ENCODE data around the gene RUNX2.

The RUNX2 gene

DNA sequence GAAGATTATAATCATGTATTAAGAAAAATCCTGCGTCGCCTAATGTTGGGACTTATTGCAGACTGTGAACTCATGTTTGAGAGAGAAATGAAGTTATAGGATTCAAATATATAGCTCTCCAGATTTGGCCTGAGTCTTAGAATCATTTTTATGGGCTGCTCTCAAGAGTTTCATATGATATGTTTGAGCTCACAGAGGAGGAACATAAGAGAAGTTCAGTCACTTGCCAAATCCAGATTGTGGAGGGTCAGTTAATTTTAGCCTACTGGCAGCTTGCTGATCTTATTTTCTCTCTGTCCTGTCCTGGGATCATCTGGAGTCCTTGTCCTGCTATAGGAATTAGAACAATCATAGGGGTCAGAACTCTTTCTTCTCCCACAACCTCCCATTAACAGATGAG is 235.7 kb downstream of the RUNX2 start:
- no peak for DNase-seq

- no peak for DNase-seq
These were observed 238.8 kb downstream of the RUNX2 start for GRCh38 chr6:45566882-45567281.

DNA sequence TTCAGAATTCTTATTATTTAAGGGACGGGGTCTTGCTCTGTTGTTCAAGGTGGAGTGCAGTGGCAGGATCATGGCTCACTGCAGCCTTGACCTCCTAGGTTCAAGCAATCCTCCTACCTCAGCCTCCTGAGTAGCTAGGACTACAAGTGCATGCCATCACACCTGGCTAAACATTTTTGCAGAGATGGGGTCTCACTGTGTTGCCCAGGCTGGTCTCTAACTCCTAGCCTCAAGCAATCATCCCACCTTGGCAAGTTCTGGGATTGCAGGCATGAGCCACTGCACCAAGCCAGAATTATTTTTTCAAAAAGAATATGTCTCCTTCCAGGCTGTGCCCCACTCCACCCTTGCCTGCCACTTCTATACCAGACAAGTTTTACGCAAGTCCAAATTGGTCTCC is 239.7 kb downstream of the RUNX2 start:
- DNase-seq: no peak

- DNase-seq: no peak
These were observed 240.5 kb downstream of the RUNX2 start for GRCh38 chr6:45568626-45569025.

- no peak for DNase-seq
These were observed 241.2 kb downstream of the RUNX2 start for GRCh38 chr6:45569210-45569945.

DNA sequence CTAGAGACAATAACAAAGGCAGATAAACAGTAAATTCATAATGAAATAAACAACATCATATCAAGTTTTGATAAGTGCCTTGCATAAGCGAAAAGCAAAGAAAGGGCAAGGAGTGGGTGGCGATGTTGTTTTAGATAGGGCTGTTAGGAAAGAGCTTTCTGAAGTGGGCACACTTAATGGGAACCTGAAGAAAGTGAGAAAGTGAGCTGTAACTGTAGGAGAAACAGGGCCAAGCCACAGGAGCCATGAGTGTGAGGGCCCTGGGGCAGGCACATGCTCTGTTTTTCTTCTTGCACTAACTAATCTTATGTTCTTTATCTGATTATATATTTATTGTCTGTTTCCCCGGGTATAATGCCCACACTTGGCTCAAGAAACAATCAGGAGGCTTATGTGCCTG is 243.0 kb downstream of the RUNX2 start:
- DNase-seq: no peak

GRCh38 chr6:45572833-45573232 is 244.7 kb downstream of the RUNX2 start:
- no peak for DNase-seq

- DNase-seq: no peak
These were observed 245.9 kb downstream of the RUNX2 start for GRCh38 chr6:45574014-45574461.

DNA sequence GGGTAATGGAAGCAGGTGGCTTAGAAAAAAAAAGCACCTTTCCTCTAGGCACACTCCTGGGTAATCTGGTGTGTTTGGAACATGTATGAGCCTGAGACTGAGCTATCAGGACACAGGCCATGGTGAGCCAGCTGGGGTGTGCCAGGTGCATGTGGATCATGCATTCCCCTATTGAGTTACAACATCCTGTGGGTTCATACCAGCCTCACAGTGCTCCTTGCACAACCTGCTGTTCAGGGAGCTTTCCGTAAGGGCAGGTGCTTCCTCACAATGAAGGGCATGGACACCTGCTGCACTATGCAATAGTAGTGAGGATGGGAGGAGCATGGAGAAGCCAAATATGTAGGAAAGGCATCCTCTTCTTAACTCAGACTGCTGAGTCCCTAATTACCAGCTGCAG is 246.8 kb downstream of the RUNX2 start:
- peak; percentile 6 for DNase-seq

- peak; percentile 22 for DNase-seq
These were observed 248.8 kb downstream of the RUNX2 start for GRCh38 chr6:45576648-45577624.

GRCh38 chr6:45577836-45578504 is 249.8 kb downstream of the RUNX2 start:
- no peak for DNase-seq

DNA sequence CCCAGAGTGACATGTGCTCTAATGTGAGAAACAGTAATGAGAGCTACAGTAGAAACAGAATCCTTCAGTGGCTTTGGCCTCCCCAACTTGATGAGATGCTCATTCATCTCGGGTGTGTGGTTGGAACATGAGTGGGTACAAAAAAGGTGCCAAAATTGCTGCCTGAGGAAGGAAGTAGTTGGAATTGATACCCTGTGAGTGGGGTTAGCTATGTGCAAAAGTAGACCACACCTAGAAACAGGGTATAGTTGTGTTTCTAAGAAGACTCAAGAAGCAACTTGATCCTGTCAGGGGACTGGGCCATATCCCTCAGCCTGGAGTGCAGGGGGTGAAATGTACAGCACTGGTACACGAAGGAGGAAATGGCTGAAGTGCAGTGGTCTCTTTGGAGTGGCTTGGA is 256.0 kb downstream of the RUNX2 start:
- no peak for DNase-seq

DNA sequence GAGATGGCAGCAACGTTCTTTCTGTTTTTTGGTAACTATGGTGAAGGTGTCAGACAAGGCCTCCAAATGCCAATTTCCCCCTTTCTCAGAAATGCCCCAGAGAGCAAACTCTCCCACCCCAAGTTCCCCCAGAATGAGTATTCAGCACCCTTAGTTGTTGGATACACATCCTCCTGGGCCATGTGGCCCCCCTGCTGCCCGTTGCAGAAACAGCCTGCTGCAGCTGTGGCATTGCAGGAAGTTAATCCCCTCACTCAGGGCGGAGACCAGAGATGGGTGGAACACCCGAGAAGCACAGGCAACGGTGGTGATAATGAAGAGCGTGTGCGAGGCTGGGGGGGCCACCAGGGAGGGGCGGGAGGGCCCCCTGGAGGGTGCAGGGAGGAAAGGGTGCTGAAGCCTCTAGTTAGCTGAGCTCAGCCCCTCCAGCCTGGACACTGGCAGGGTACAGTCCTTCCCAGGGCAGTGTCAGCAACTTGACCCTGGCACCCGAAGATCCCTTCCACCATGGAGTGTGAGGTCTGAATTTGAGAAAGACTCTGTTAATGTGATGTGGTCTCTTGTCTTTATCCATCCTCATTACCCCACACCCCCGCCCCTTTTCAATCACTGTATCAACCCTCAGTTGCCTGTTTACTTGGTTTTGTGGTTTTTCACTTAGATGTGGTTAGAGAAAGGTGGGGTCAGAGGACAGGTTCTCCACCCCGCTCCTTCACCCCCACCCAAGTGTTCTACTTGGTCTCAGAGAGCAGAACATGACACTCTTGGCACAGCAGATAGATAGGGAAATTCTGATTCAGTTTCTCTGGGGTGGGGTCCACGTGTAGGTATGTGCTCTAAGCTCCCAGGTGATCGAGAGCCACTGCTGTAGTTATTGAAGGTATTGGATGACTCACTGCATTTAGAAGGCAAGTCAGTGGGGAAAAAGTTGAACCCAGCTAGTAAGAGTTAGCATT is 258.4 kb downstream of the RUNX2 start:
- DNase-seq: peak; percentile 20

GRCh38 chr6:45587229-45588060 is 259.3 kb downstream of the RUNX2 start:
- peak; percentile 47 for DNase-seq

DNA sequence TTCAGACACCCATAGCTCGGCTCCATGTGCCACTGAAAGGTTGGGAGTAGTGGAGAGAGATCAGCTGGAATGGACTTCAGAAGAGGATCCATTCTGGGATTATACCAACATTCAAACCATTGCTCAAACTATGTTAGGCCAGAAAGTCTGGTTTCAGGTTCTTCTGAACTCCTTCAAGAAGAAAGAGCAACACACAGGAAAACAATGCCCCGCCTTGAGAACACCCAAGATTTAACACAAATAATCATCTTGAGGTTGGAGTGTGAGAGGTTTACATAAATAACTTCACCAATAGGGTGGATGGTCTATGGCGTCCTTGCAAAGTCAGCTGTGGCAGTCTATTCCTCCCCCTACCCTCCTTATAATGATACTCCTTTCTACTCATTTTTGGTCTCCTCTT is 261.2 kb downstream of the RUNX2 start:
- DNase-seq: no peak

- DNase-seq: no peak
These were observed 262.1 kb downstream of the RUNX2 start for GRCh38 chr6:45590226-45590625.

DNA sequence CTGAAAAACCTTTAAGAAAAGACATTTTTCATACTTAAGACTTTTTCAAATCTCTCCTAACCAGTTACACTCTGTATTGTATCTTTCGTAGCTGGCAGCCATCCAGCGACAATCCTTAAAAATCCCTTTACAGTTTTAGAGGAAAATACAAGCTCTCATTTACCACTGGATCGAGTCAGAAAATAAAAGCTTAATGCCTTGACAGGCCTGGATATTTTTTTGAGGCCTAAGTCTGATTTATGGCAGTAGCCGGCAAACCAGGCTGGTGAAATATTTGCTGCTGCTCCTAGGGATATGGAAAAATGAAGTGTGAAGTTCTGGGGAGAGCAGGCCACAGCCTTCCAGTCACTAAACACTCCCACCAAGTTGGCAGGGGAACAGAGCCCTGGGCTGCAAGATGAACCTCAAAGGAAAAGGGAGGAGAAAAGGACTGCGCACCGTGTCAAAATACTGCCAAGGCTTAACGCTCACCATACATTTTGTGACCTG is 262.6 kb downstream of the RUNX2 start:
- DNase-seq: no peak

DNA sequence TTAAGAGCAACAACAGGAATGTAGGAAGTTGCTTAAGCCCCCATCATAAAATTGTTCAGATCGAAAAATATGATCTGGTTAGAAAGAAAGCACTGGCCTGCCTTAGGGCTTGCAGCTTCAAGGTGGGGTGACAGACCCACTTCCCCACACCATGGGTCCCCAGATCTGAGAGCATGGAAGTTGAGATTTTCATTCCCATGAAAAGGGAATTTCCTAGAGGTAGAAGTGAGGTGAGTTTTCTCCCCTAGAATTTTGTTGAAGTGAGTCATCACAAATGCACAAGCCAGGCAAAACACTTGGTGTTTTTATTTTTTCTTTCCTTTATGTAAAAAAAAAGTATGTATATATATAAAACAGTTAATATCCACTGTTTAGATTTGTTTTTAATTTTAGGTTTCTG is 263.2 kb downstream of the RUNX2 start:
- no peak for DNase-seq

- DNase-seq: no peak
These were observed 263.8 kb downstream of the RUNX2 start for GRCh38 chr6:45591890-45592289.

DNA sequence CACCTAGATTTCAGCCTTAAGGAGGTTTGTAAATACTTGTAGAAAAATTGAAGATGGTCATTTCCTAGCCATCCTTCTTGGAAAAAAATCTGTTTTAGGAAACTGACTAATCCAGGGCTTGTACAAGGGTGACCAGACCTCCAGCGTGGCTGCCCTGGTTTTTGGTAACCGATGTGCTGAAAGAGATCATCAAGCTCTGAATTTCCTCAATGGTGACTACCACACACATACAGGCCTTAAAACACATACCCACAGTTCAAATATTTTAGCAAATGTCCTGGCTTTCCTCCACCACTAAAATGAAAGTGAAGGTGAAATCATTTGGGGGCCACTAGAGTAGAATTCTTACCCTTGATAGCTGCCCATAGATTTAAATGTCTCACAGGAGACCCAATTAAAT is 264.9 kb downstream of the RUNX2 start:
- DNase-seq: no peak
